Left colon (tissue), 2 donors: ENCODE data around the gene PRDM15. TPM values are rescaled to one million over a fixed set of nuclear protein-coding genes. Genes with fewer than 3 reads are reported as not detected.

Experiments used
- ATAC-seq: fragments of 200-7000 bp; cut with Tn5 transposase; one replicate; pipeline ENCODE4 v1.9.1; 2020; ENCODE audit warnings: mild to moderate bottlenecking, moderate library complexity
- DNase-seq, 2 donors: peaks; one replicate each; pipeline ENCODE4 v3.0.0-alpha.2; 2020
- intact Hi-C, 2 donors: fragments of 100-400 bp; cut with DNase I in 1 of 2; cut with micrococcal nuclease in 1 of 2; formaldehyde crosslinking; loops; one replicate each; pipeline versions ENCODE4 v1.11.2 to v1.14.0; 2022; cut with DNase I, micrococcal nuclease
- total RNA-seq, 2 donors: library from RNA; stranded (reverse); fragmentation: NEBNext Ultra II Directional; extraction: Animal tissue kit (Norgen Biotek cat#: 25700); gene quantifications; one replicate each; pipeline ENCODE4 v1.2.1, GENCODE V29; 2021
- donor health status: DM: no; HTN: no; CAD: no.
- donor health status: DM: yes; HTN: yes; CAD: no.

Gene PRDM15
- total RNA-seq, 2 donors from 2014 or later = 5.1 to 7.8 TPM

GRCh38 chr21:41850085-41850484 lies 29.1 kb downstream of the PRDM15 start:
- intact Hi-C loops = no loop called here
- DNase-seq = no peak
- ATAC-seq = no peak

- DNase-seq = no peak
- peak; percentile 23 for ATAC-seq
- intact Hi-C loops = no loop called here
Measured at GRCh38 chr21:41848958-41849580, 30.1 kb downstream of the PRDM15 start.

GRCh38 chr21:41848533-41848932 lies 30.6 kb downstream of the PRDM15 start:
- intact Hi-C loops = no loop called here
- no peak for DNase-seq
- no peak for ATAC-seq

- DNase-seq (no peak), ATAC-seq (no peak)
- intact Hi-C loops = no loop called here
Measured at GRCh38 chr21:41847066-41847804, 31.9 kb downstream of the PRDM15 start.

GRCh38 chr21:41846536-41846935 lies 32.6 kb downstream of the PRDM15 start:
- DNase-seq (no peak), ATAC-seq (no peak)
- intact Hi-C loops = no loop called here

GRCh38 chr21:41846033-41846317 lies 33.2 kb downstream of the PRDM15 start:
- intact Hi-C loops = no loop called here
- DNase-seq (no peak), ATAC-seq (no peak)

GRCh38 chr21:41845310-41846032 lies 33.7 kb downstream of the PRDM15 start:
- DNase-seq = no peak
- ATAC-seq = no peak
- intact Hi-C loops = no loop called here

GRCh38 chr21:41843584-41843983 lies 35.6 kb downstream of the PRDM15 start:
- no peak for ATAC-seq
- DNase-seq = no peak
- intact Hi-C loops = no loop called here

- no peak for ATAC-seq
- intact Hi-C loops = no loop called here
- DNase-seq = no peak
Measured at GRCh38 chr21:41840880-41841279, 38.3 kb downstream of the PRDM15 start.

GRCh38 chr21:41839387-41840000 lies 39.6 kb downstream of the PRDM15 start:
- no peak for DNase-seq
- intact Hi-C loops = no loop called here
- no peak for ATAC-seq

GRCh38 chr21:41837756-41838297 lies 41.3 kb downstream of the PRDM15 start:
- intact Hi-C loops = no loop called here
- no peak for DNase-seq
- ATAC-seq = no peak

GRCh38 chr21:41836166-41837015 lies 42.8 kb downstream of the PRDM15 start:
- DNase-seq (no peak), ATAC-seq (no peak)
- intact Hi-C loops = no loop called here

- ATAC-seq (peak; percentile 56), DNase-seq (no peak)
- intact Hi-C loops = no loop called here
Measured at GRCh38 chr21:41835711-41836154, 43.4 kb downstream of the PRDM15 start.

- DNase-seq (no peak), ATAC-seq (no peak)
Measured at GRCh38 chr21:41834926-41835663, 44.0 kb downstream of the PRDM15 start.

GRCh38 chr21:41834252-41834925 lies 44.8 kb downstream of the PRDM15 start:
- intact Hi-C loops = no loop called here
- ATAC-seq (no peak), DNase-seq (no peak)

More at GRCh38 chr21:41834926-41835663, 44.0 kb downstream of the PRDM15 start:
- intact Hi-C loops = no loop called here

GRCh38 chr21:41833497-41834115 lies 45.5 kb downstream of the PRDM15 start:
- DNase-seq (no peak), ATAC-seq (no peak)
- intact Hi-C loops = no loop called here
